HG03558 (cell line): ENCODE data around the gene AGBL1.

Experiments
- ATAC-seq: cut with Tn5 transposase; IDR thresholded peaks from one replicate; pipeline ENCODE4 v1.9.1; 2021; ENCODE audit warnings: moderate number of reproducible peaks; ENCODE audit not compliant: unreplicated experiment; ENCODE audit errors: extremely low read depth

The AGBL1 gene

GRCh38 chr15:86311568-86312280, 232.1 kb downstream of the AGBL1 start:
- ATAC-seq, result no peak

- ATAC-seq, result no peak
These were observed 232.8 kb downstream of the AGBL1 start for GRCh38 chr15:86312486-86312885.

GRCh38 chr15:86316216-86316615, 236.5 kb downstream of the AGBL1 start:
- ATAC-seq, result no peak

- no peak for ATAC-seq
These were observed 237.2 kb downstream of the AGBL1 start for GRCh38 chr15:86316726-86317383.

GRCh38 chr15:86317384-86317740, 237.7 kb downstream of the AGBL1 start:
- ATAC-seq, result no peak

GRCh38 chr15:86322629-86323028, 243.0 kb downstream of the AGBL1 start:
- ATAC-seq, result no peak

GRCh38 chr15:86327230-86327865, 247.7 kb downstream of the AGBL1 start:
- ATAC-seq, result no peak

GRCh38 chr15:86328658-86329057, 249.0 kb downstream of the AGBL1 start:
- ATAC-seq, result no peak

- no peak for ATAC-seq
These were observed 249.8 kb downstream of the AGBL1 start for GRCh38 chr15:86329311-86330013.

GRCh38 chr15:86333819-86334218, 254.1 kb downstream of the AGBL1 start:
- ATAC-seq, result no peak

GRCh38 chr15:86336051-86336788, 256.5 kb downstream of the AGBL1 start:
- ATAC-seq, result no peak

GRCh38 chr15:86337071-86337470, 257.4 kb downstream of the AGBL1 start:
- ATAC-seq, result no peak

- ATAC-seq, result no peak
These were observed 267.6 kb downstream of the AGBL1 start for GRCh38 chr15:86347245-86347644.

- no peak for ATAC-seq
These were observed 269.9 kb downstream of the AGBL1 start for GRCh38 chr15:86349565-86349964.

GRCh38 chr15:86353213-86353612, 273.5 kb downstream of the AGBL1 start:
- ATAC-seq, result no peak

- ATAC-seq, result no peak
These were observed 275.7 kb downstream of the AGBL1 start for GRCh38 chr15:86355361-86355760.

GRCh38 chr15:86355801-86356200, 276.1 kb downstream of the AGBL1 start:
- ATAC-seq, result no peak

- ATAC-seq, result no peak
These were observed 282.9 kb downstream of the AGBL1 start for GRCh38 chr15:86362555-86362954.

GRCh38 chr15:86373147-86373546, 293.5 kb downstream of the AGBL1 start:
- ATAC-seq, result no peak

GRCh38 chr15:86375733-86376280, 296.1 kb downstream of the AGBL1 start:
- ATAC-seq, result no peak
